Activated T-cell treated with anti-CD3 and anti-CD28 coated beads for 48 hours (primary cell): ENCODE data around the gene CRKL.

Experiments used
- DNase-seq: peaks from one replicate; pipeline ENCODE4 v3.0.0-alpha.2; 2020; ENCODE audit warnings: low read depth

Gene CRKL

GRCh38 chr22:20981787-20982562 is 64.8 kb downstream of the CRKL start, which contains the start of gene LZTR1:
Gene LZTR1 (plus strand): TSS chr22:20982297. CDS start chr22:20982372, 75 bp downstream.
- DNase-seq: peak; percentile 76

GRCh38 chr22:20982563-20982882 is 65.3 kb downstream of the CRKL start:
- no peak for DNase-seq

GRCh38 chr22:20983081-20983771 is 66.0 kb downstream of the CRKL start:
- no peak for DNase-seq

GRCh38 chr22:20985720-20986119 is 68.5 kb downstream of the CRKL start:
- no peak for DNase-seq

GRCh38 chr22:20986365-20986764 is 69.2 kb downstream of the CRKL start:
- no peak for DNase-seq

GRCh38 chr22:20987375-20987774 is 70.2 kb downstream of the CRKL start:
- no peak for DNase-seq

- no peak for DNase-seq
These were observed 71.5 kb downstream of the CRKL start for GRCh38 chr22:20988573-20989322.

- no peak for DNase-seq
These were observed 72.3 kb downstream of the CRKL start for GRCh38 chr22:20989323-20990138.

GRCh38 chr22:20990184-20991180 is 73.3 kb downstream of the CRKL start:
- no peak for DNase-seq

- DNase-seq: no peak
These were observed 74.2 kb downstream of the CRKL start for GRCh38 chr22:20991252-20992055.

GRCh38 chr22:20992056-20992442 is 74.8 kb downstream of the CRKL start:
- no peak for DNase-seq

GRCh38 chr22:20992456-20993303 is 75.5 kb downstream of the CRKL start:
- no peak for DNase-seq

- no peak for DNase-seq
These were observed 76.3 kb downstream of the CRKL start for GRCh38 chr22:20993304-20994127.

GRCh38 chr22:20994128-20994901 is 77.1 kb downstream of the CRKL start:
- DNase-seq: no peak

- no peak for DNase-seq
These were observed 77.7 kb downstream of the CRKL start for GRCh38 chr22:20994902-20995241.

GRCh38 chr22:20995329-20996030 is 78.3 kb downstream of the CRKL start:
- no peak for DNase-seq

- no peak for DNase-seq
These were observed 78.8 kb downstream of the CRKL start for GRCh38 chr22:20996031-20996410.
